Activated CD4-positive, alpha-beta T cell treated with anti-CD3 and anti-CD28 coated beads, Interleukin-2, Interleukin-6, amounts not matched to agents 100 ng/mL and 50 ng/mL, durations not matched to agents 16 hours and 8 hours (primary cell): ENCODE measurements around the gene NSUN6.
"Not testable (repeated sequence)": the region's sequence is repeated elsewhere in the genome, so short reads cannot be mapped to it uniquely, and the experiment has no call there.

Source experiments
- DNase-seq: peaks from one replicate; pipeline ENCODE4 v3.0.0-alpha.2; 2020

The NSUN6 gene

DNA sequence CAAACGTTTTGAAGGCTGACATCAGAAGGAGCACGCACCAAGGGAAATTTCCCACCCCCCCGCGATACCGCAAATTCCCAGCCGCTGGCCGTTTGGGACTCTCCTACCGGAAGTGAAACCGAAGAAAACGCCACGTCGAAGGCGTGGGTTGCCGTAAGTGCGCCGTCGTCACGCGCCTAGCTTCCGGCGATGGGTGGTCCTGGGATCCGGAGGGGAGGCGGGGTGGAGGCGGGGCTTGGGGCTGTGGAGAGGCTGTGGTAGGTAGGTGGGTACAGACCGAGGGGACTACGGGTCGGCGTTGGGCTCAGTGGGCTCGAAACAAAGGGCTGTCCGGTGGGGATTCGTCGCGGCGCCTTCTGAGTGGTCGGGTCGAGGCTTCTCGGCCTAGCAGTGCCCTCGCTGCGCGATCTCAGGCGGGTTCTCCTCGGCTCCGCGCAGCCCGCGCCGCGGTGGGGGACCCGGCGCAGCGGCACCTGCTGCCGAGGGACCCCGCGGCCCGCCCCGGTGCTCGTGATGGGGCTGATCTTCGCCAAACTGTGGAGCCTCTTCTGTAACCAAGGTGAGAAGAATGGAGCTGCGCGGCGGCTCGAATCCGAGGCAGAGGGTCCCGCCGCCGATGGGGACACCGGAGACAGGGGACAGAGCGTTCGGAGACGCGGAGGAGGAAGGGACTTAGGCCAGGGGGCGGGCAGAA is 7.9 kb upstream of the NSUN6 start, which contains the start of gene ARL5B:
Gene ARL5B (plus strand): TSS at position 307 of the 694 bp plus-strand sequence. CDS start 207 bp downstream, at position 514.
- peak; percentile 97 for DNase-seq

DNA sequence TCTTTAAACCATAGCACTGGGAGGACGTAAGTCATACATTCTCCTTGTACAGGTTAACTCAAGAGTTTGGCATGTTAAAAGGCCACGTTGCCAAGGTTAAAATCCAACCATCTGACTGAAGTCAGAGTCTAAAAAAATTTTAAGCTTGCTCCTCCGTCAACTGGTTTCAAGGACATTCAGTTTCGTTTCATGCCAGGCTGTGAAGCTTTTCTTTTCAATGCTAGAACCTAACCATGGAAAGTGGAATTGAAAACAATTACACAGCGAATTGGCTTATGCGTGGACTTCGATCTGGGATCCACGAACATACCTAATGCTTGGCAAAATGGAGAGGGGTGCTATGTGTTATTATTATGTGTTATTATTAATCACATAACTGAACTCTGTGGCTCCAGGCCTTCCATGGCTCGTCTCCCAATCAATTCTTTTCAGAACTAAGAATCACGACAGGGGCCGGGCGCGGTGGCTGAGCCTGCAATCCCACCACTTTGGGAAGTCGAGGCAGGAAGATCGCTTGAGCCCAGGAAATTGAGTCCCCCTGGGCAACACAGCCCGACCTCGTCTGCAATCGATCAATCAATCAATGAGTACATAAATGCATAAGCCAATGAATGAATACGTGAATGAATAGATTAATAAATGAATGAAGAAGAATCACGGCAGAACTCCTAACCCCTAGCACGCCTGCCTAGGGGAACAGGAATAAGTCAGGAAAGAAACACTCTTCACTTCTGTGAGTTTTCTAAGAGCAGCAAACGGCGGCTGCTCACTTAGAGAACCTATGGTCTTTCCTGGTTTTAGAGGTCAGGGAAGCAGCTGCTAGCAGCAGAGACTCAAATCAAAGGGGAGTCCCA is 7.1 kb upstream of the NSUN6 start:
- DNase-seq: peak; percentile 8

DNA sequence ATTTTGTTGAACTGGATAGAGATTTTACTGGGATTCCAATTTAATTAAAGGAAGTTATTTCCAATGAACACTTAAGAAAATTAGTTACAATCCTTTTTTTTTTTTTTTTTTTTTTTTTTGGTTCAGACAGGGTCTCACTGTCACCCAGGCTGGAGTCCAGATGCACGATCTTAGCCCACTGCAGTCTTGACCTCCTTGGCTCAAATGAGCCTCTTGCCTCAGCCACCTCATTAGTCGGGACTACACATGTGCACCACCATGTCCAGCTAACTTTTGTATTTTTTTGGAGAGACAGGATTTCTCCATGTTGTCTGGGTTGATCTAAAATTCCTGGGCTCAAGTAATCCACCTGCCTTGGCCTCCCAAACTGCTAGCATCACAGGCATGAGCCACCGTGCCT is 5.3 kb upstream of the NSUN6 start:
- no peak for DNase-seq

DNA sequence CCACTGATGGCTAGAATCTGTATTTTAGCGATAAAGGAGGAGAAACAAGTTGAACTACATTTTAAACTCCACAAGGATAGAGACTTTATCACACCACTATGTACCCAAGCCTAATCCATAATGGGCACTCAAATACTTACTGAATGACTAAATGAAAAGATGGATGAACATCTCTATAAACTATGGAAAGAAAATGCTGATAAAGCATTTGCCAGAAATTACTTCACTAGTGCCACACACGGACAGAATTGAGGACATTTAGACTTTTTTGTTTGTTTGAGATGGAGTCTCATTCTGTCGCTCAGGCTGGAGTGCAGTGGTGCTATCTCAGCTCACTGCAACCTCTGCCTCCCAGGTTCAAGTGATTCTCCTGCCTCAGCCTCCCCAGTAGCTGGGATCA is 1.7 kb upstream of the NSUN6 start:
- DNase-seq: no peak

DNA sequence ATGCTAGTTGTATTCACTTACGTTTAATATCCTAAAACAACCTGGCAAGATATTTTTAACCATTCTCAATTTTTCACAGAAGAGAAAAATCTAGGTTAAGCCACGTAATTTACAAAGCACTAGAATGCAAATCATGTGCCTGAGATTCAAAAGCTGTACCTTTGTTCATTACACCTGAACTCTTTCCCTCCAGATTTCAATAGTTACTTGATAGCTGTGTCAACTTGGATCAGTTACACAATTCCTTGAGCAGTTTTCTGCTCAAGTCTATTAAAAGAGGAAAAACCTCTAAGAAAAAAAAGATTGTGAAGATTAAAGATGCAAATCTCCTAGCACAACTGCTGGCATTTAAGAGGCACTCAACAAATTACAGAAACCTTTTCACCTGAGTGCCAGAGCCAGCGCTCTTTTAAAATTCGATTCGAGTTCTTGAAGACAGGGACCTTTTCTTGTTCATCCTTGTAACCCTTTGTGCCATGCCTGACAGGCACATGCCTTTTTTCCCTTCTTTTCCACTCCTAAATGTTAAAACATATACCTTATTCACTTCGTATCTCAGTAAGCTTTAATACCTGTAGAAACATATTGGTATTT is 886 bp downstream of the NSUN6 start:
- peak; percentile 17 for DNase-seq

DNA sequence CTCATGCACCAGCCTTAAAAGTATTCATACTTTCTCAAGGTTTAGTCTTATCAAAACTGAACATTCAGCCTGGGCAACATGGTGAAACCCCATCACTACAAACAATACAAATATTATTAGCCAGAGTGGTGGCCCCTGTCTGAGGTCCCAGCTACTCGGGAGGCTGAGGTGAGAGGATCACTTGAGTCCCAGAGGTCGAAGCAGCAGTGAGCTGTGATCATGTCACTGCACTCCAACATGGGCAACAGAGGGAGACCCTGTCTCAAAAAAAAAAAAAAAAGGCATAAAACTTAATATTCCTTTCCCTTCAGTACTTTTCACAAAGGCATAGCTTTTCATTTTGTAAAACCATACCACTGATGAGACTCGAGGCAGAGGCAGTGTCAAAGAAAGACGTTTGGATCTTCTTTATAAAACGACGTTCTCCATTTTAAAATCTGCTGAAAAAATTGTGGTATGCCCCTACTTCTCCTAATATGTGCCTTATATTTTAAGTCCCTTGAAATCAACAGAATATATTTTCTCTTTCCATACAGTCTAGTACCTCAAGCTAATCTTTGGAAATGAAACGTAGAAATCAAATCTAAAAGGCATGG is 1.9 kb downstream of the NSUN6 start:
- DNase-seq: no peak

DNA sequence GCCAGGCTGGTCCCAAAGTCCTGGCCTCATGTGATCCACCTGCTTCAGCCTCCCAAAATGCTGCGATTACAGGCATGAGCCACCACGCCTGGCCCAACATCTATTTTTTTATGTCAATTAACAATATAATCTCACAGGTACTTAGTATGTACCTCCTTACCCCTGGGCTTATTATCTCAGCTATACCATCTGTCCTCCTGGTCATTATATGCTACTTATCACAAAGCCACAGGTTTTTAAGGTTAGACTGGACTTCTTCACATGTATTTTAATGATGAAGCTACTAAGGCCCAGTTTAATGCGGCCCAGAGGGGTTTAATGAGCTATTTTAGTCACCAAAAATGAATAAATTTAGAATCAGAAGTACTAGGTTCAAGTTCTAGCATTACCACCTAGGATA is 3.4 kb downstream of the NSUN6 start:
- no peak for DNase-seq

DNA sequence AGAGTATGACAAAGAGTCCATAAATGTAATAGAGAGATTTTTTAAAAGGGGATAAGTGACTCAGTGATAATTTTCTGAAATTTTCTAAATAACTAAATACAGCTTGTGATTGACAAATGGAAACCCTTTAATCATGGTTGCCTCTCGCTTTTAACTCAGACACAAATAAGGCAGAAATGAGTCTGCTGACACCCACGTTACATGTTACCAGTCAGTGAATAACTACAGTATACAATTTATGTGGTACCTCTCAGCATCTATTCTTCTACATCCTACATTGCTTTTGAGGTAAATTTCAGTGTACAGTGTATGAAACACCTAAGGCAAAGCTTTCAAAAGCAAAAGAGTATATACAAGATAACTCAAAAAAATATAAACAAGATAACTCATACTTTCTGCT is 4.2 kb downstream of the NSUN6 start:
- DNase-seq: peak; percentile 18

DNA sequence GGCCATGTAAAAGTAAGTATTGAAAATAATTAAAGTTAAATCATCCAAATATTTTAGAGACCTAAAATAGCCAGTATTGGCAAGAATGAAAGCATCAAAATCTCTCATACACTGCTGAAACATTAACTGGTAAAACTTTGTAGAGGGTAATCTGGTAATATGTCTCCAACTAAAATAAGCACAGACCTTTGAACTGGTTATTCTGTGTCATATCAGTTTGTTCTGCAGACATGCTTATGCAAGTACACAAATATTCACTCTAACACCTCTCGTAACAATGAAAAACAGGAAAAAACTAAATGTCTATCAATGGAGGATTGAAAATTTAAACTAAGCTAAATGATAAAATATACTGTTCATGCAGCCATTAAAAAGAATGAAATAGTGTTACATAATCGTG is 11.7 kb downstream of the NSUN6 start:
- not testable (repeated sequence) for DNase-seq

DNA sequence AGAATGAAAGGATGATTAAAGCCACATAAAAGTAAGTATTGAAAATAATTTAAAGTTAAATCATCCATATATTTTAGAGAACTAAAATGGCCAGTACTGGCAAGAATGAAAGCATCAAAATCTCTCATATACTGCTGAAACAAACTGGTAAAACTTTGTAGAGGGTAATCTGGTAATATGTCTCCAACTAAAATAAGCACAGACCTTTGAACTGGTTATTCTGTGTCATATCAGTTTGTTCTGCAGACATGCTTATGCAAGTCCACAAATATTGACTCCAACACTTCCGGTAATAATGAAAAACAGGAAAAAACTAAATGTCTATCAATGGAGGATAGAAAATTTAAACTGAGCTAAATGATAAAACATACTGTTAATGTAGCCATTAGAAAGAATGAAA is 14.0 kb downstream of the NSUN6 start:
- not testable (repeated sequence) for DNase-seq

DNA sequence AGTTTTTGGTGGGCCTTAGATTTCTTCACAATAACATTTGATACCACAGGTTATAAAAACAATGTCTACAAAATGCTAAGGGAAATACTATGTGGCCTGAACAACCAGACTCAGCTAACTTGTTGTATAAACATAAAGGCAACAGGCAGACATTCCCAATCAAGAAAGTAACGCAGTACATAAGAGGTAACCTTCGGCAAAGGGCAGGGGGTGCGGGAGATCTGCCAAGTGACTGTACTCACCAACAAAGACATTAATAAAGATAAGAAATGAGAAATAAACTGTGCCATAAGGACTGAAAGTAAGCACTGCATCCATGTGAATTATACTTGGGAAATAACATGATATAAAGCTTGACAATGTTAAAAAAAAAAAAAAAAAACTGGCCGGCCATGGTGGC is 15.4 kb downstream of the NSUN6 start:
- no peak for DNase-seq

DNA sequence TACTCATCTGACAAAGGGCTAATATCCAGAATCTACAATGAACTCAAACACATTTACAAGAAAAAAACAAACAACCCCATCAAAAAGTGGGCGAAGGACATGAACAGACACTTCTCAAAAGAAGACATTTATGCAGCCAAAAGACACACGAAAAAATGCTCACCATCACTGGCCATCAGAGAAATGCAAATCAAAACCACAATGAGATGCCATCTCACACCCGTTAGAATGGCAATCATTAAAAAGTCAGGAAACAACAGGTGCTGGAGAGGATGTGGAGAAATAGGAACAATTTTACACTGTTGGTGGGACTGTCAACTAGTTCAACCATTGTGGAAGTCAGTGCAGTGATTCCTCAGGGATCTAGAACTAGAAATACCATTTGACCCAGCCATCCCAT is 18.9 kb downstream of the NSUN6 start:
- not testable (repeated sequence) for DNase-seq

DNA sequence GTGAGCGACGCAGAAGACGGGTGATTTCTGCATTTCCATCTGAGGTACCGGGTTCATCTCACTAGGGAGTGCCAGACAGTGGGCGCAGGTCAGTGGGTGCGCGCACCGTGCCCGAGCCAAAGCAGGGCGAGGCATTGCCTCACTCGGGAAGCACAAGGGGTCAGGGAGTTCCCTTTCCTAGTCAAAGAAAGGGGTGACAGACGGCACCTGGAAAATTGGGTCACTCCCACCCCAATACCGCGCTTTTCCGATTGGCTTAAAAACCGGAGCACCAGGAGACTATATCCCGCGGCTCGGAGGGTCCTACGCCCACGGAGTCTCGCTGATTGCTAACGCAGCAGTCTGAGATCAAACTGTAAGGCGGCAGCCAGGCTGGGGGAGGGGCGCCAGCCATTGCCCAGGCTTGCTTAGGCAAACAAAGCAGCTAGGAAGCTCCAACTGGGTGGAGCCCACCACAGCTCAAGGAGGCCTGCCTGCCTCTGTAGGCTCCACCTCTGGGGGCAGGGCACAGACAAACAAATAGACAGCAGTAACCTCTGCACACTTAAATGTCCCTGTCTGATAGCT is 23.9 kb downstream of the NSUN6 start:
- peak; percentile 47 for DNase-seq

DNA sequence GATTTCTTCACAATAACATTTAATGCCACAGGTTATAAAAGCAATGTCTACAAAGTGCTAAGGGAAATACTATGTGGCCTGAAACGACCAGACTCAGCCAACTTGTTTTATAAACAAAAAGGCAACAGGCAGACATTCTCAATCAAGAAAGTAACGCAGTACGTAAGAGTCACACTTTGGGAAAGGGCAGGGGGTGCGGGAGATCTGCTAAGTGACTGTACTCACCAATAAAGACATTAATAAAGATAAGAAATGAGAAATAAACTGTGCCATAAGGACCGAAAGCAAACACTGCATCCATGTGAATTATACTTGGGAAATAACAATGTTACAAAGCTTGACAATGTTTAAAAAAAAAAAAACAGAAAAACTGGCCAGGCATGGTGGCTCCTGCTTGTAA is 25.5 kb downstream of the NSUN6 start:
- DNase-seq: no peak

DNA sequence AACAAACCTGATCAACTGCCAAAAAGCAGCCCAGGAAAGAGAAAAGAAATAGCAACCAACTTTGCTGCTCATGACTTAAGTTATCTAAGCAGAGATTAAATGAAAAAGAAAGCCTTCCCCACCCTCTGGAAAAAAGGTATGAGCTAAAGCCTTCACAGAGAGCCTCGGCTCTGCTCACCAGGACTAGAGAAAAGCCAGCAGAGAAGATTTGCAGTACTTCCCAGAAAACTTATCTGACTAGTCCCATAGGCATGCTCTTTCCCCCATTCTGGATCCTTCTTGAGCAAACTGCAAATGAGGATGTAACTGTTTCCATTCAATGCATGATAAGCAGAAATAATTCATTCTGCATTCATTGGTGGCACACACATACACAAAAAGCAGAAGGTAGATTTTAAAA is 27.7 kb downstream of the NSUN6 start:
- not testable (repeated sequence) for DNase-seq

DNA sequence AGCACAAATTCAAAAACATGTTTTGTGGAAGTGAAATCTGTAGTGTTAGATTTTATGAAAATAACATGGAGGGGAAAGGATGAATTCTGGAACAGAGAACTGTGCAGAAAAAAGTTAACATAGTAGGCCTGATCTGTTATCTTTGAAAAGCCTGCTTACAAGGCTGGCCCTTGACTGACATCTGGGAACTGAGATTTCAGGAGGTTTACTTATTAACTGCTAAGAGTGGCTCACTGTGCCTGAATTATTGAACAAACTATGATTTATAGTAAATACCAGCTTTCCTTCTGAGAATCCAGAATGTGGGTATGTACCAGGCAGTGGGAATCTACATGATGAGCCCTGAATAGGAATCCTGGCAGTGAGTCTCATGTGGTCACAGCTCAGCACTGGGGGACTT is 30.5 kb downstream of the NSUN6 start:
- no peak for DNase-seq

DNA sequence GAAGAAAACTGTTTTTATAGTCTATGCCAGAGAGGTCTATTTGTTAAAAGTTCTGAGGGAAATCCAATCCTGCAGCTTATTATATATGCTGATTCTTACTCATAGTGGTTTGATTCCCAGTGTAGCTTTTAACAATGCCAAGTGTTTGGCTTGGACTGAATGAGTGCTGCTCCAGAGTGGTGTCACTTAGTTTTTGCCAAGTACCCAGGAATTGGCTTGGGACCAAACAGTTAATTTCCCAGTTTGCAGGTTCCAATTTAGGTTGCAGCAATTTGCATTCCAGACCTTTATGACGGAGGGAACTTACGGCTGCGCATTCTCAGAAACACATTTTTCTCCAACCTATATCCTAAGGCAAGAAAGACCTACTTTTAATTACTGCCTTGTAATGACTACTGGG is 32.4 kb downstream of the NSUN6 start:
- no peak for DNase-seq

DNA sequence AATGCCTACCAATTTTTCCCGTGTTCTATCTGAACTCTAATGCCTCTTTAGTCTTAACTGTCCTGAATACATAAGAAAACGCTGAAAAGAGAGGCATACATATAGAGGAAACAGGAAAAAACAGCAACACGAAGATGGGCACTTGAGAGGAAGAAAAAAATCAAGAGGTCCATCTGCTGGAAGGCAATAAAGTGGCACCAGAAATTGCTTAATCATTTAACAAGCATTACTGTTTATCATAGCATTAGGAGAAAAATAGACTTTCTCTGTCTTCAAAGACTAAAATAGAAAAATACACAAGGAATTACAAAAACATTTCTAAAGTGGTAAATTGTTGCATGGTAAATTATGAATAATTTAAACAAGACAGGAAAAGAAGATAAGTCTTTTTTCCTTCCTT is 35.0 kb downstream of the NSUN6 start:
- DNase-seq: no peak

DNA sequence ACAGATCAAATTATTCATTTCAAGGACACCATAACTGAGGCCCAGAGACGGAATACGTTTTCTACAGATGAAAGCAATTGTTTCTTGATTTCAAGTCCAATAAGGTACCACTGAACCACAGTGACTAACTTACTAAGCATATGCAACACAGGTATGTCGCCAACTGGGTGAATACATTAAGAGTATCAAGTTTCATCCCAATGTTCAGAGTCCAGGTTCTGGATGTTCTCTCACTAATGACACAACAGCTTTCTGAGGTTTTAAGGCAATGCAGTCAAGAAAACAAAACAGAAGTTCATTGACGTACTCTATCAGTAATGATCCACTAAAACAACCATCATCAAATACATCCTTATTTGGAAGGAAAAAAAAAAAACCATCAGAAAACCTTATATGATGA is 35.8 kb downstream of the NSUN6 start:
- no peak for DNase-seq

DNA sequence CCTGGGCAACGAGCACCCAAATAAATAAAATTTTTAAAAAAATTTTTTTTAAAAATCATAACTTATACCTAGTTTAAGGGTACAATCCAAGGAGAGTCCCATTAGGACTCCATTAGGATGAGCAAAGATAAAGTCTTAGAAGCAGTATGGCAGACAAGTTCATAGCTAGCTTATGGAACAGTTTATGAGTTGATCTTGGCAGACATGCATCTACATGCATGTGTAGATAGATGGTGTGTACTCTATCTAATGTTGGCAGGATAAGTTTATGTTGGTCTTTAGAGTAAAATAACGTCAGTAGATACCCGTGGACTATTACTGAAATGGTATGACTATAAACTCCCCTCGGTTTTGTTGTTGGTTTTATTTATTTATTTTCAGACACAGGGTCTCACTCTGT is 40.2 kb downstream of the NSUN6 start:
- no peak for DNase-seq

DNA sequence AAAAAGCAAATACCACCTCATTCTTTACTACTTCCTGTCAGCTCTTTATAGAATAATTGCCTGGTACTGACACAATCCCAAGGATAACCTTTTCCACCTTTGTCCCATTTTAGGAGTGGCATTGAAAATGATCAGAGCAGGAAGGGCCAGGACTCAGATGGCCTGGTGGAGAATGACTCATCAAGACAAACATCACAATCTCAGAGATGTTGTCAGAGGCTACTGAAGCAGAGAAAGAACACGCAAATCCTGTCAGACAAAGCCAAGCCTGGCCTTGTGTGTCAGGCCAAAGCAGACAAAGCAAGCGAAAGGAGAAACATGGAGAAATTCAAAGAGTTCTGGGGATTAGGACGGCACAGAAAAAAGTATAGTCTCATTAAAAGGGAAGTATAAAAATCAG is 40.9 kb downstream of the NSUN6 start:
- no peak for DNase-seq

DNA sequence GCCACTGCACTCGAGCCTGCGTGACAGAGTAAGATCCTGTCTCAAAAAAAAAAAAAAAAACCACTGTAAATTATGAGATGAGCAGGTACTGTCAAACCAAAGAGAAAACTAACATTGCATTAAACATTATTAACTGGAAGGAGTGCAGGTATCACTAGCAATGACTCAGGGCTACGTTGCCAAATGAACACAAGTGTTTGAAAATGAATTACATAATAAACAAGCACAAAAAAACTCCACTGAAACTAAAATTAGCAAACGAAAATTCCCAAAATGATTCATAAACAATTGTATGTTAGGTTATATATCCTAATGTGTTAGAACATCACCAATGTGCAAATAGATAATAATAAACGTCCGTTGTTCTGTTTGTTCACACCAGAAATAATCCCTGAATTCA is 42.8 kb downstream of the NSUN6 start:
- DNase-seq: no peak
